Kidney epithelial cell (primary cell): ENCODE data around the gene RNASEH2B. TPM values are rescaled to one million over a fixed set of nuclear protein-coding genes. Genes with fewer than 3 reads are reported as not detected.

Experiments used
- DNase-seq: peaks from one replicate; pipeline ENCODE4 v3.0.0-alpha.2; 2010; ENCODE audit warnings: low read depth
- H3K27me3 ChIP-seq: 2 replicates; pipeline ENCODE4 v1.6.0; 2011; ENCODE audit warnings: low read length; ENCODE audit not compliant: control insufficient read depth, insufficient read depth
- H3K36me3 ChIP-seq: 2 replicates; pipeline ENCODE4 v1.5.1; 2011; ENCODE audit warnings: low read length; ENCODE audit not compliant: control insufficient read depth, insufficient read depth
- H3K4me3 ChIP-seq: 2 replicates; pipeline ENCODE4 v1.5.1; 2011; ENCODE audit warnings: low read depth, mild to moderate bottlenecking, control low read depth, low read length
- CTCF ChIP-seq: IDR thresholded peaks from 2 replicates; pipeline ENCODE4 v1.5.1; 2011; ENCODE audit warnings: mild to moderate bottlenecking, moderate library complexity, low read length, control low read depth, inconsistent platforms; ENCODE audit not compliant: insufficient read depth, poor library complexity, severe bottlenecking
- total RNA-seq: library from RNA; depleted of rRNA; stranded (reverse); fragments of >200 nt; gene quantifications from 2 replicates; pipeline ENCODE4 v1.2.3, GENCODE V29; 2015

RNASEH2B gene
- total RNA-seq, 1 donor from 2014 or later, result 26.7 TPM

DNA sequence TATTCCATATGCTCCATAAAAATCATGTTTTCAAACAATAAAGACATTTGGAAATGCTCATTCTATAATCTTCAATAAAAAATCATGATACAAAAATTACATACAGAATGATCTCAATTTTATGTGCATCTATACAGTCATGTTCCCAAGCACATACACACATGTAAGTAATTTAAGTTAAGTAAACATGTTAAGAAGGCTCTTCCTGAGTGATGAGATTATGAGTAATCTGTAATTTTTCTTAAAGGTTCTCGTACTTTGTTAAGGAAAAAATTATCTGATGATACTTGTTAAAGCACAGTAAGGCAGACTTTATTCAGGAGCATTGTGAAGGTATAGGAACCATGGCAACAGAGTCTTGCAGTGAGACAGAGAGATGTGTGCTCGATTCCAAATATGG is 36.1 kb upstream of the RNASEH2B start:
- no peaks in the 10 kb centered on the region for H3K27me3 ChIP-seq
- no peak for TF ChIP-seq CTCF
- no peak overlapping the region for H3K4me3 ChIP-seq
- DNase-seq, result no peak
- H3K36me3 ChIP-seq, result no peaks in the 10 kb centered on the region

DNA sequence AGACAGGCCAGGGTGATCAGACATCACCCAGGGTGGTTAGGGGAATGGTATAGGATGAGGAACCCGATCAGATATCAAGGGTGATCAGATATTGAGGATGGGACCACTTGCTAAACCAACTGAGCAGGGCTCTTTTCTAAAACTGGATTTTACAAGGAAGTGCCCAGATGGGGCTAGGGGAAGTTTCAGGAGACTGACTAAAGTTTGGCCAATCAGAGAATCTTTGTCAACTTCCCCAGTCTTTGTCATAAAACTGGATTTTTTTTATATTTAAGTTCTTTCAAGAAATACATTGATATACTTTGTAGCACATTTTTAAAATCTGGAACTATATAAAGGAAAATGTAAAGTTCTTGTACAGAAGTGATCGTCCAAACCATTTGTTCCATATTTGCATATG is 35.6 kb upstream of the RNASEH2B start:
- Histone ChIP-seq H3K27me3 (no peaks in the 10 kb centered on the region), H3K36me3 (no peaks in the 10 kb centered on the region), H3K4me3 (no peak overlapping the region)
- no peak for TF ChIP-seq CTCF
- DNase-seq, result no peak

DNA sequence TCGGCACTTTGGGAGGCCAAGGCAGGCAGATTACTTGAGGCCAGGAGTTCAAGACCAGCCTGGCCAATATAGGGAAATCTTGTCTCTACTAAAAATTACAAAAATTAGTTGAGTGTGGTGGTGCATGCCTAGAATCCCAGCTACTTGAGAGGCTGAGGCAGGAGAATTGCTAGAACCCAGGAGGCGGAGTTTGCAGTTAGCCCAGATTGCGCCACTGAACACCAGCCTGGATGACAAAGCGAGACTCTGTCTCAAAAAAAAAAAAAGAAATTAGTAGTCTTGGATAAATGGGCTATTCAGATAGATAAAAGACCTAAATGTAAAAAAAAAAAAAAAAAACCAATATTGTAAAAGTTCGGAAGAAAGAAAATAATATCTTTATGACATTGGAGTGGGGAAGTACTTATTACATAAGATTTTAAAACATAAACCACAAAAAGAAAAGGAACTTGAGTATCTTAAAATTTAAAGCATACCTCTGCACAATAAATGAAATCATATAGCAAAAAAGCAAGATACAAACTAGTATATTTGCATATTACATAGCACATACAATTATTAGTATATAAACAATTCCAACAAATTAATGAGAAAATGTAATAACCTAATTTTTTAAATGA is 26.7 kb upstream of the RNASEH2B start:
- TF ChIP-seq CTCF, result no peak
- DNase-seq, result no peak
- Histone ChIP-seq H3K4me3 (no peak overlapping the region), H3K27me3 (no peaks in the 10 kb centered on the region), H3K36me3 (no peaks in the 10 kb centered on the region)

DNA sequence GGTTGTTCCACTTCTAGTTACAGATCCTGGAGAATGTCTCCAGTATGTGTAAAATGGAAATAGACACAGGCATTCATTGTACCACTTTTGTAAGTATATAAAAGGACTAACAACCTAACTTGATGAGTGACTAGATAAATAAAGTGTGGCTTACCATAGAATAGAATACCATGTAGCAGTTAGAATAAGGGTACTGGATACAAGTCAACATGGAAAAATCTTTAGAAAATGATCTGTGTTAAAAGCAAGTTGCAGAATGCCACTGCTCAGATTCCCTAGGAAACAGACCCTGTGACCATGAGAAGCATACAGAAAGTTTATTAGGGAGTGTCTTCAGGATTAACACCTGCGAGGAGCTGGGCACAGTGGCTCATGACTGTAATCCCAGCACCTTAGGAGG is 25.9 kb upstream of the RNASEH2B start:
- Histone ChIP-seq H3K36me3 (no peaks in the 10 kb centered on the region), H3K27me3 (no peaks in the 10 kb centered on the region)
- no peak for DNase-seq

GRCh38 chr13:50884265-50884664 is 25.3 kb upstream of the RNASEH2B start:
- DNase-seq, result no peak
- no peak overlapping the region for H3K4me3 ChIP-seq
- no peaks in the 10 kb centered on the region for H3K36me3 ChIP-seq
- TF ChIP-seq CTCF, result no peak
- no peaks in the 10 kb centered on the region for H3K27me3 ChIP-seq

More for the DNA sequence above, 25.9 kb upstream of the RNASEH2B start:
- H3K4me3 ChIP-seq, result no peak overlapping the region
- TF ChIP-seq CTCF, result no peak

- Histone ChIP-seq H3K4me3 (no peak overlapping the region), H3K27me3 (no peaks in the 10 kb centered on the region), H3K36me3 (no peaks in the 10 kb centered on the region)
- DNase-seq, result no peak
- no peak for TF ChIP-seq CTCF
These were observed 22.4 kb upstream of the RNASEH2B start for GRCh38 chr13:50887151-50887550.
